ENCODE data around the gene TWIST1. TPM values are rescaled to one million over a fixed set of nuclear protein-coding genes. Genes with fewer than 3 reads are reported as not detected.

Gene TWIST1
- total RNA-seq, 1 experiment from 2014 or later = not detected

DNA sequence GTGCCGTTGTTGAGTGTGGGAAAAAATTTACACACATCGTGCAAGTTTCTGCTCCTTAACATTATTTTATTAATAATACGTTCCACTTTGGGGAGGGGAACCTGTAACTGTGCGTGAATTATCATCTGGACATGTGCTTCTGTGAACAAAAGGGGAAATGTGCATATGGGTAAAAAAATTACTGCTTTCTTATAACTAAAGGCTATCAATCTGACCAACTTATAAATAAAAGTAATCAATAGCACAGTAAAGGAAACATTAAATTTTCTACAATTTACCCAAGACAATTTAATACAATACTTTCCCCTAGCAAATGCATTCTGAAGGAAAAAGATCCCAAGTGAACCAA is 4.5 kb downstream of the TWIST1 start:
- H3K4me3 Mint-ChIP-seq = no peak overlapping the region; a peak in 1 of 5 replicates
- H4K91ac ChIP-seq (ENCODE audit: insufficient read length, low read depth, low read length) = no peak overlapping the region
- peaks cover 25% of the 10 kb centered on the region for H3K23me2 ChIP-seq (ENCODE audit: insufficient read length, low read depth, low read length, poor library complexity, severe bottlenecking)
- H3T11ph ChIP-seq (ENCODE audit: low read length) = no peak overlapping the region
- peaks cover 0 to 2% of the 10 kb centered on the region in 2 experiments; a peak in 1 of 5 replicates for H3K9me3 Mint-ChIP-seq
- no peak overlapping the region for H4K8ac ChIP-seq (replicated peaks; ENCODE audit: insufficient read length, low read depth, low read length)
- H2AFZ ChIP-seq (ENCODE audit: low read length) = no peak overlapping the region
- no peak overlapping the region for H3K23ac ChIP-seq (ENCODE audit: insufficient read length, low read depth, low read length)
- no peak overlapping the region for H3K27ac ChIP-seq (ENCODE audit: insufficient read length, low read depth, low read length)
- no peak overlapping the region for H3K9ac ChIP-seq (ENCODE audit: extremely low read depth, insufficient read length, low read length)
- WGBS (ENCODE audit: extremely low coverage, insufficient read length, low lambda C conversion rate) = no CpG with 5 or more reads among the region's 4 CpGs
- no peak overlapping the region for H3K27ac Mint-ChIP-seq
- no peak overlapping the region for H2BK12ac ChIP-seq (ENCODE audit: insufficient read length, low read depth, low read length)
- H3K36me3 Mint-ChIP-seq (ENCODE audit: insufficient read depth in 1 of 3, low read depth in 3 of 3) = no peaks in the 10 kb centered on the region
- H3K56ac ChIP-seq (ENCODE audit: insufficient read length, low read depth, low read length) = no peak overlapping the region
- no peak overlapping the region for H2BK120ac ChIP-seq (ENCODE audit: low read depth, low read length, poor library complexity, severe bottlenecking)
- peaks cover 34 to 50% of the 10 kb centered on the region in 2 experiments for H3K4me1 Mint-ChIP-seq
- no peak for DNase-seq
- peak overlapping the region; percentile 19 for H3K4me2 ChIP-seq (ENCODE audit: insufficient read depth, insufficient read length, low read length)
- TF ChIP-seq, protein P1, sequence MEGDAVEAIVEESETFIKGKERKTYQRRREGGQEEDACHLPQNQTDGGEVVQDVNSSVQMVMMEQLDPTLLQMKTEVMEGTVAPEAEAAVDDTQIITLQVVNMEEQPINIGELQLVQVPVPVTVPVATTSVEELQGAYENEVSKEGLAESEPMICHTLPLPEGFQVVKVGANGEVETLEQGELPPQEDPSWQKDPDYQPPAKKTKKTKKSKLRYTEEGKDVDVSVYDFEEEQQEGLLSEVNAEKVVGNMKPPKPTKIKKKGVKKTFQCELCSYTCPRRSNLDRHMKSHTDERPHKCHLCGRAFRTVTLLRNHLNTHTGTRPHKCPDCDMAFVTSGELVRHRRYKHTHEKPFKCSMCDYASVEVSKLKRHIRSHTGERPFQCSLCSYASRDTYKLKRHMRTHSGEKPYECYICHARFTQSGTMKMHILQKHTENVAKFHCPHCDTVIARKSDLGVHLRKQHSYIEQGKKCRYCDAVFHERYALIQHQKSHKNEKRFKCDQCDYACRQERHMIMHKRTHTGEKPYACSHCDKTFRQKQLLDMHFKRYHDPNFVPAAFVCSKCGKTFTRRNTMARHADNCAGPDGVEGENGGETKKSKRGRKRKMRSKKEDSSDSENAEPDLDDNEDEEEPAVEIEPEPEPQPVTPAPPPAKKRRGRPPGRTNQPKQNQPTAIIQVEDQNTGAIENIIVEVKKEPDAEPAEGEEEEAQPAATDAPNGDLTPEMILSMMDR (conservative IDR thresholded peaks at IDR 0.05) = no peak
- no peak overlapping the region for H3K14ac ChIP-seq (ENCODE audit: insufficient read depth, low read length)
- no peak overlapping the region for H3K18ac ChIP-seq (ENCODE audit: insufficient read length, low read depth, low read length)
- peaks cover 7% of the 10 kb centered on the region; the same call in 1 of the 2 replicates for H3K4me1 ChIP-seq (ENCODE audit: insufficient read depth, low read length)
- H2BK15ac ChIP-seq (ENCODE audit: low read depth, low read length) = no peak overlapping the region
- H3K4ac ChIP-seq (ENCODE audit: low read depth, low read length) = no peak overlapping the region
- peaks cover 69% of the 10 kb centered on the region for H3K27me3 ChIP-seq (ENCODE audit: insufficient read depth, low read length)
- H3K79me1 ChIP-seq (ENCODE audit: insufficient read depth, low read depth, low read length, poor library complexity, severe bottlenecking) = no peaks in the 10 kb centered on the region
- no peak overlapping the region for H4K5ac ChIP-seq (ENCODE audit: insufficient read length, low read depth, low read length)
- H3K79me2 ChIP-seq (ENCODE audit: insufficient read depth, low read length) = no peaks in the 10 kb centered on the region
- no peaks in the 10 kb centered on the region for H3K9me3 ChIP-seq (ENCODE audit: control insufficient read depth, low read depth, low read length)
- no peak overlapping the region for H2BK20ac ChIP-seq (ENCODE audit: low read depth, low read length, poor library complexity, severe bottlenecking)
- H2BK5ac ChIP-seq (ENCODE audit: insufficient read length, low read length) = no peak overlapping the region
- H3K27me3 Mint-ChIP-seq (ENCODE audit: low read depth) = peaks cover 95% of the 10 kb centered on the region
- no peak overlapping the region for H2AK5ac ChIP-seq (ENCODE audit: insufficient read length, low read length)
- H4K20me1 ChIP-seq (ENCODE audit: control insufficient read depth, insufficient read depth, insufficient read length) = no peaks in the 10 kb centered on the region
